HepG2 (cell line): ENCODE measurements around the gene LYG2. TPM values are rescaled to one million over a fixed set of nuclear protein-coding genes. Genes with fewer than 3 reads are reported as not detected.

Source experiments
- AGO1 ChIP-seq: fragments of 200-400 bp; formaldehyde crosslinking; IDR thresholded peaks from 2 replicates; pipeline ENCODE4 v1.6.1; 2017; ENCODE audit warnings: mild to moderate bottlenecking, low read depth, low read length, moderate library complexity; ENCODE audit not compliant: poor library complexity, severe bottlenecking
- MEF2D ChIP-seq: sonication (generic); formaldehyde crosslinking; IDR thresholded peaks from 2 replicates; pipeline ENCODE4 v1.5.1; 2020; ENCODE audit warnings: mild to moderate bottlenecking, missing genetic modification reagents
- MIER2 ChIP-seq: IDR thresholded peaks from 2 replicates; pipeline ENCODE4 v1.6.1; 2016; ENCODE audit warnings: missing biosample characterization, missing genetic modification reagents
- MXD4 ChIP-seq: IDR thresholded peaks from 2 replicates; pipeline ENCODE4 v1.6.1; 2016; ENCODE audit warnings: mild to moderate bottlenecking, missing biosample characterization, missing genetic modification reagents
- POGZ ChIP-seq: sonication (generic); formaldehyde crosslinking; IDR thresholded peaks from 2 replicates; pipeline ENCODE4 v1.4.0; 2020; ENCODE audit warnings: mild to moderate bottlenecking, missing genetic modification reagents
- RARG ChIP-seq: sonication (generic); formaldehyde crosslinking; IDR thresholded peaks from 2 replicates; pipeline ENCODE4 v1.4.0; 2020; ENCODE audit warnings: low read depth, mild to moderate bottlenecking, missing genetic modification reagents
- SAP130 ChIP-seq: IDR thresholded peaks from 2 replicates; pipeline ENCODE4 v1.6.1; 2016; ENCODE audit warnings: low read depth
- SNAI1 ChIP-seq: sonication (generic); formaldehyde crosslinking; IDR thresholded peaks from 2 replicates; pipeline ENCODE4 v1.5.0; 2020; ENCODE audit warnings: mild to moderate bottlenecking, missing genetic modification reagents, borderline replicate concordance
- SRF ChIP-seq: IDR thresholded peaks from 2 replicates; pipeline ENCODE4 v1.6.1; 2011; ENCODE audit warnings: mild to moderate bottlenecking, low read depth, low read length, moderate library complexity
- YY1 ChIP-seq: IDR thresholded peaks from 2 replicates; pipeline ENCODE4 v1.6.1; 2011; ENCODE audit warnings: low read length, low read depth, moderate library complexity, mild to moderate bottlenecking; ENCODE audit not compliant: insufficient read depth, insufficient replicate concordance
- ZHX2 ChIP-seq, 2 experiments: sonication (generic) in 1 of 2; formaldehyde crosslinking in 1 of 2; IDR thresholded peaks; 2 replicates each; pipeline versions ENCODE4 v1.6.1 to v1.9.0; 2014 to 2022; ENCODE audit warnings: antibody characterized with exemption in 1 of 2, borderline replicate concordance in 1 of 2, inconsistent platforms in 1 of 2, low read depth in 1 of 2, missing genetic modification reagents in 1 of 2
- ZNF205 ChIP-seq: IDR thresholded peaks from 2 replicates; pipeline ENCODE4 v1.6.1; 2018; ENCODE audit warnings: missing biosample characterization, missing genetic modification reagents
- ZNF354B ChIP-seq: sonication (generic); formaldehyde crosslinking; IDR thresholded peaks from 2 replicates; pipeline ENCODE4 v1.8.0; 2022; ENCODE audit warnings: mild to moderate bottlenecking, missing genetic modification reagents
- ZNF430 ChIP-seq: sonication (generic); formaldehyde crosslinking; IDR thresholded peaks from 2 replicates; pipeline ENCODE4 v1.9.0; 2021; ENCODE audit warnings: mild to moderate bottlenecking, missing genetic modification reagents
- ZNF644 ChIP-seq: IDR thresholded peaks from 2 replicates; pipeline ENCODE4 v1.6.1; 2016; ENCODE audit warnings: low read depth
- ZNF678 ChIP-seq: sonication (generic); formaldehyde crosslinking; IDR thresholded peaks from 2 replicates; pipeline ENCODE4 v1.4.0; 2020; ENCODE audit warnings: mild to moderate bottlenecking, missing genetic modification reagents
- ZNF710 ChIP-seq: sonication (generic); formaldehyde crosslinking; IDR thresholded peaks from 2 replicates; pipeline ENCODE4 v1.5.0; 2020; ENCODE audit warnings: mild to moderate bottlenecking, missing genetic modification reagents, borderline replicate concordance
- polyA plus RNA-seq, 8 experiments: library from polyadenylated mRNA; depleted of rRNA in 3 of 8; stranded (reverse) in 7 of 8; unstranded in 1 of 8; fragments of >200 nt; fragmentation: Illumina TruSeq in 4 of 8; extraction: Trizol in 4 of 8; gene quantifications; 2 replicates each; pipeline versions ENCODE4 v1.2.1 to v1.2.3, GENCODE V29; 2011 to 2016; ENCODE audit warnings: low read depth in 4 of 8, missing spikeins in 1 of 8, mixed read lengths in 1 of 8; ENCODE audit not compliant: insufficient read depth in 1 of 8
- total RNA-seq, 5 experiments: library from RNA; depleted of rRNA; stranded (reverse); fragments of >200 nt; fragmentation: Illumina TruSeq; extraction: Trizol; gene quantifications; 2 replicates each; pipeline ENCODE4 v1.2.3, GENCODE V29; 2016; ENCODE audit warnings: low read depth in 1 of 5
- TF ChIP-seq, protein P1 (sequence below): sonication (generic); IDR thresholded peaks from 2 replicates; pipeline ENCODE4 v1.6.1; 2016; ENCODE audit warnings: low read depth, borderline replicate concordance

LYG2 gene
- total and polyA plus RNA-seq, 2 of the 13 experiments (the other 11 are each of a cell fraction or from before 2014, with no cell fraction given), result 0.15 to 0.18 TPM

GRCh38 chr2:99278793-99279291, 23.4 kb upstream of the LYG2 start (continued):
- TF ChIP-seq, protein P1, sequence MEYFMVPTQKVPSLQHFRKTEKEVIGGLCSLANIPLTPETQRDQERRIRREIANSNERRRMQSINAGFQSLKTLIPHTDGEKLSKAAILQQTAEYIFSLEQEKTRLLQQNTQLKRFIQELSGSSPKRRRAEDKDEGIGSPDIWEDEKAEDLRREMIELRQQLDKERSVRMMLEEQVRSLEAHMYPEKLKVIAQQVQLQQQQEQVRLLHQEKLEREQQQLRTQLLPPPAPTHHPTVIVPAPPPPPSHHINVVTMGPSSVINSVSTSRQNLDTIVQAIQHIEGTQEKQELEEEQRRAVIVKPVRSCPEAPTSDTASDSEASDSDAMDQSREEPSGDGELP, result peak; percentile 92
- TF ChIP-seq SRF, result peak; percentile 34; the same call in 1 of the 2 replicates
- TF ChIP-seq POGZ (CRISPR knock-in tag), result peak; percentile 54; the same call in 1 of the 2 replicates
- 0 out of 2 replicates have a peak, but pooled peaks have one; percentile 66 for TF ChIP-seq SNAI1 (CRISPR knock-in tag)
- TF ChIP-seq YY1, result no peak
- peak; percentile 32; the same call in 1 of the 2 replicates for TF ChIP-seq MXD4 (CRISPR knock-in tag)
- TF ChIP-seq ZNF678 (CRISPR knock-in tag), result 0 out of 2 replicates have a peak, but pooled peaks have one; percentile 49
- no peak for TF ChIP-seq AGO1
- peak; percentile 100 for TF ChIP-seq ZNF710 (CRISPR knock-in tag)
- TF ChIP-seq ZNF354B (CRISPR knock-in tag), result no peak
- TF ChIP-seq ZNF644 (CRISPR knock-in tag), result peak; percentile 86
- peak; percentile 88 for TF ChIP-seq MIER2 (CRISPR knock-in tag)
- no peak for TF ChIP-seq ZNF430 (CRISPR knock-in tag)
- peak; percentile 93 for TF ChIP-seq SAP130 (CRISPR knock-in tag)
- TF ChIP-seq ZHX2 (IDR thresholded peaks at IDR 0.05; ENCODE audit: low read depth), result peak; percentile 50; the same call in 1 of the 2 replicates
- no peak; the same call in 1 of the 2 replicates for TF ChIP-seq ZHX2 (CRISPR knock-in tag; IDR thresholded peaks at IDR 0.05; ENCODE audit: borderline replicate concordance)
- TF ChIP-seq ZNF205 (CRISPR knock-in tag), result peak; percentile 88; the same call in 1 of the 2 replicates
- TF ChIP-seq RARG (CRISPR knock-in tag), result 0 out of 2 replicates have a peak, but pooled peaks have one; percentile 50
- TF ChIP-seq MEF2D (CRISPR knock-in tag), result peak; percentile 65
